H9 (cell line): Measurements from ENCODE around the gene KRCC1. TPM values are rescaled to one million over a fixed set of nuclear protein-coding genes. Genes with fewer than 3 reads are reported as not detected.

ENCODE experiments used
- DNase-seq: peaks from one replicate; pipeline ENCODE4 v3.0.0-alpha.2; 2017
- H2AFZ ChIP-seq: one replicate; pipeline ENCODE4 v1.6.1; 2013; ENCODE audit warnings: mild to moderate bottlenecking, low read length, control low read depth, moderate library complexity
- H2AK5ac ChIP-seq: 2 replicates; pipeline ENCODE4 v1.6.1; 2013; ENCODE audit warnings: low read length, control low read depth, mixed read lengths; ENCODE audit not compliant: insufficient read length
- H2BK120ac ChIP-seq: one replicate; pipeline ENCODE4 v1.6.1; 2013; ENCODE audit warnings: low read depth, mild to moderate bottlenecking, low read length, control low read depth, inconsistent platforms; ENCODE audit not compliant: poor library complexity, severe bottlenecking
- H2BK12ac ChIP-seq: 2 replicates; pipeline ENCODE4 v1.6.1; 2013; ENCODE audit warnings: low read length, control low read depth, mixed read lengths, low read depth; ENCODE audit not compliant: insufficient read length
- H2BK15ac ChIP-seq: 2 replicates; pipeline ENCODE4 v1.6.1; 2013; ENCODE audit warnings: low read depth, low read length, control low read depth
- H2BK20ac ChIP-seq: one replicate; pipeline ENCODE4 v1.6.1; 2013; ENCODE audit warnings: low read depth, mild to moderate bottlenecking, low read length, control low read depth, inconsistent platforms; ENCODE audit not compliant: poor library complexity, severe bottlenecking
- H2BK5ac ChIP-seq: 2 replicates; pipeline ENCODE4 v1.6.1; 2013; ENCODE audit warnings: low read length, control low read depth, mixed read lengths; ENCODE audit not compliant: insufficient read length
- H3K14ac ChIP-seq: 2 replicates; pipeline ENCODE4 v1.6.1; 2013; ENCODE audit warnings: low read length, control low read depth; ENCODE audit not compliant: insufficient read depth
- H3K18ac ChIP-seq: 2 replicates; pipeline ENCODE4 v1.6.1; 2013; ENCODE audit warnings: low read depth, mild to moderate bottlenecking, mixed read lengths, low read length, control low read depth; ENCODE audit not compliant: insufficient read length
- H3K23ac ChIP-seq: 2 replicates; pipeline ENCODE4 v1.6.1; 2013; ENCODE audit warnings: low read length, control low read depth, mixed read lengths, low read depth; ENCODE audit not compliant: insufficient read length
- H3K23me2 ChIP-seq: 2 replicates; pipeline ENCODE4 v1.6.1; 2013; ENCODE audit warnings: low read depth, mild to moderate bottlenecking, mixed read lengths, low read length, control low read depth; ENCODE audit not compliant: insufficient read length, poor library complexity, severe bottlenecking
- H3K27ac ChIP-seq: 2 replicates; pipeline ENCODE4 v1.5.1; 2013; ENCODE audit warnings: low read length, control low read depth, mixed read lengths, low read depth; ENCODE audit not compliant: insufficient read length
- H3K27me3 ChIP-seq: 2 replicates; pipeline ENCODE4 v1.6.1; 2013; ENCODE audit warnings: low read length, control low read depth, inconsistent platforms; ENCODE audit not compliant: insufficient read depth
- H3K4ac ChIP-seq: 2 replicates; pipeline ENCODE4 v1.6.1; 2013; ENCODE audit warnings: low read depth, mild to moderate bottlenecking, control low read depth, inconsistent platforms, low read length, moderate library complexity
- H3K4me1 ChIP-seq: 2 replicates; pipeline ENCODE4 v1.6.1; 2013; ENCODE audit warnings: low read length, control low read depth, inconsistent platforms; ENCODE audit not compliant: insufficient read depth
- H3K4me2 ChIP-seq: 2 replicates; pipeline ENCODE4 v1.6.1; 2013; ENCODE audit warnings: low read length, control low read depth, mixed read lengths; ENCODE audit not compliant: insufficient read length, insufficient read depth
- H3K56ac ChIP-seq: 2 replicates; pipeline ENCODE4 v1.6.1; 2013; ENCODE audit warnings: low read depth, mild to moderate bottlenecking, mixed read lengths, low read length, control low read depth; ENCODE audit not compliant: insufficient read length
- H3K79me1 ChIP-seq: 2 replicates; pipeline ENCODE4 v1.6.1; 2013; ENCODE audit warnings: low read depth, mild to moderate bottlenecking, moderate library complexity, low read length, control low read depth, inconsistent platforms; ENCODE audit not compliant: insufficient read depth, poor library complexity, severe bottlenecking
- H3K79me2 ChIP-seq: 2 replicates; pipeline ENCODE4 v1.6.1; 2013; ENCODE audit warnings: low read length, control low read depth, inconsistent platforms; ENCODE audit not compliant: insufficient read depth
- H3K9ac ChIP-seq: 2 replicates; pipeline ENCODE4 v1.6.1; 2013; ENCODE audit warnings: low read length, control low read depth, mixed read lengths; ENCODE audit not compliant: insufficient read length; ENCODE audit errors: extremely low read depth
- H3K9me3 ChIP-seq: one replicate; pipeline ENCODE4 v1.6.1; 2013; ENCODE audit warnings: low read depth, low read length, inconsistent platforms; ENCODE audit not compliant: control insufficient read depth
- H3T11ph ChIP-seq: one replicate; pipeline ENCODE4 v1.6.1; 2013; ENCODE audit warnings: mild to moderate bottlenecking, low read length, control low read depth, inconsistent platforms
- H4K20me1 ChIP-seq: one replicate; pipeline ENCODE4 v1.6.1; 2013; ENCODE audit not compliant: control insufficient read depth, insufficient read length, insufficient read depth
- H4K5ac ChIP-seq: 2 replicates; pipeline ENCODE4 v1.6.1; 2013; ENCODE audit warnings: low read depth, mild to moderate bottlenecking, mixed read lengths, low read length, control low read depth; ENCODE audit not compliant: insufficient read length
- H4K8ac ChIP-seq: replicated peaks from 2 replicates; pipeline ENCODE4 v1.6.1; 2013; ENCODE audit warnings: low read length, control low read depth, mixed read lengths, low read depth; ENCODE audit not compliant: insufficient read length
- H4K91ac ChIP-seq: 2 replicates; pipeline ENCODE4 v1.6.1; 2013; ENCODE audit warnings: low read depth, mild to moderate bottlenecking, moderate library complexity, mixed read lengths, low read length, control low read depth; ENCODE audit not compliant: insufficient read length
- H3K27ac Mint-ChIP-seq, 3 experiments: 2 replicates in 2 of 3; 3 replicates in 1 of 3; pipeline ENCODE4 v1.8.0; 2020 to 2021; ENCODE audit warnings: mixed read lengths in 3 of 3, mild to moderate bottlenecking in 1 of 3, moderate library complexity in 1 of 3
- H3K27me3 Mint-ChIP-seq: 2 replicates; pipeline ENCODE4 v1.8.0; 2021; ENCODE audit warnings: low read depth, mild to moderate bottlenecking, moderate library complexity, mixed read lengths
- H3K36me3 Mint-ChIP-seq, 3 experiments: 2 replicates in 2 of 3; 3 replicates in 1 of 3; pipeline ENCODE4 v1.8.0; 2020 to 2021; ENCODE audit warnings: low read depth in 3 of 3, mixed read lengths in 3 of 3; ENCODE audit not compliant: insufficient read depth in 1 of 3
- H3K4me1 Mint-ChIP-seq, 2 experiments: 2 replicates each; pipeline ENCODE4 v1.8.0; 2020; ENCODE audit warnings: mixed read lengths in 2 of 2
- H3K4me3 Mint-ChIP-seq, 2 experiments: 2 replicates in 1 of 2; 3 replicates in 1 of 2; pipeline ENCODE4 v1.8.0; 2020 to 2021; ENCODE audit warnings: mild to moderate bottlenecking in 2 of 2, mixed read lengths in 2 of 2, moderate library complexity in 1 of 2
- H3K9me3 Mint-ChIP-seq, 2 experiments: 2 replicates in 1 of 2; 3 replicates in 1 of 2; pipeline ENCODE4 v1.8.0; 2020; ENCODE audit warnings: mild to moderate bottlenecking in 2 of 2, mixed read lengths in 2 of 2, moderate library complexity in 1 of 2
- CTCF ChIP-seq: fragments of 200-600 bp; sonication (generic); conservative IDR thresholded peaks from 3 replicates; pipeline ENCODE4 v1.8.0; 2021; ENCODE audit warnings: antibody characterized with exemption, mild to moderate bottlenecking
- total RNA-seq: library from RNA; stranded (reverse); gene quantifications from 2 replicates; pipeline ENCODE4 v1.2.1, GENCODE V29; 2021

KRCC1 gene
- total RNA-seq, 1 experiment from 2014 or later, result 8.2 TPM

DNA sequence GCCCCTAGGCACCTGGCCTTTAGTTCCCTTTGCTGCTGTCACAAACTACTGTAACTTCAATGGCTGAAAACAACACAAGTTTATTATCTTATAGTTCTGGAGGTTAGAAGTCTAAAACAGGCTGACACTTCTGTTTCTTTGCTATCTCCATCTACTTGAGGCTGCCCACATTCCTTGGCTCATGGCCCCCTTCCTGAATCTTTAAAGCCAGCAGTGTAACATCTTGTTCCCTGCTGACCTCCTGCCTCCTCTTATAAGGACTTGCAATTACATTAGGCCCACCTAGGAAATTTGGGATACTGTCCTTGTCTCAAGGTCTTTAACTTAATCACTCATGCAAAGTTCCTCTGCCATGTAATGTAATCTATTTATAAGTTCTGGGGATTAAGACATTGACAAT is 18.6 kb upstream of the KRCC1 start:
- no peaks in the 10 kb centered on the region for H3K27me3 ChIP-seq
- H2BK15ac ChIP-seq, result no peak overlapping the region
- H4K91ac ChIP-seq, result no peak overlapping the region
- H3K4me3 Mint-ChIP-seq, result no peak overlapping the region
- H3K79me2 ChIP-seq, result no peaks in the 10 kb centered on the region
- H3K18ac ChIP-seq, result no peak overlapping the region
- no peak overlapping the region for H3K23ac ChIP-seq
- no peak overlapping the region for H2BK120ac ChIP-seq
- TF ChIP-seq CTCF, result no peak
- H3K14ac ChIP-seq, result no peak overlapping the region
- H3K56ac ChIP-seq, result no peak overlapping the region
- H3K9me3 ChIP-seq, result no peaks in the 10 kb centered on the region
- peaks cover 6 to 9% of the 10 kb centered on the region in 2 experiments; a peak in 3 of 5 replicates for H3K9me3 Mint-ChIP-seq
- no peaks in the 10 kb centered on the region for H3K79me1 ChIP-seq
- H3K4me2 ChIP-seq, result no peak overlapping the region
- no peak overlapping the region for H3K9ac ChIP-seq
- H2BK5ac ChIP-seq, result no peak overlapping the region
- H4K5ac ChIP-seq, result no peak overlapping the region
- H3K23me2 ChIP-seq, result no peaks in the 10 kb centered on the region
- no peak overlapping the region for H4K8ac ChIP-seq
- H4K20me1 ChIP-seq, result no peaks in the 10 kb centered on the region
- no peak overlapping the region for H3T11ph ChIP-seq
- no peak overlapping the region for H3K27ac ChIP-seq
- H3K36me3 Mint-ChIP-seq, result no peaks in the 10 kb centered on the region
- no peak overlapping the region for H2BK20ac ChIP-seq
- H3K27ac Mint-ChIP-seq, result no peak overlapping the region; a peak in 1 of 7 replicates
- no peak for DNase-seq
- H2AFZ ChIP-seq, result no peak overlapping the region
- no peak overlapping the region for H3K4ac ChIP-seq
- H3K4me1 Mint-ChIP-seq, result peaks cover 8 to 12% of the 10 kb centered on the region in 2 experiments
- H3K4me1 ChIP-seq, result no peaks in the 10 kb centered on the region
- H3K27me3 Mint-ChIP-seq, result no peaks in the 10 kb centered on the region; the same call in 1 of the 2 replicates
- H2AK5ac ChIP-seq, result no peak overlapping the region
- no peak overlapping the region for H2BK12ac ChIP-seq
